CD4-positive, alpha-beta T cell treated with Interleukin-2 at 100 ng/mL for 4 hours (primary cell): ENCODE measurements around the gene VARS2.
"Not testable (repeated sequence)": the region's sequence is repeated elsewhere in the genome, so short reads cannot be mapped to it uniquely, and the experiment has no call there.

ENCODE experiments used
- DNase-seq: peaks from one replicate; pipeline ENCODE4 v3.0.0-alpha.2; 2020; ENCODE audit warnings: low spot score

The VARS2 gene

GRCh38 chr6:30914076-30914853 is at the start of gene VARS2:
Gene VARS2, plus strand, starts transcription at chr6:30914238. Its CDS starts 599 bp downstream, at chr6:30914837.
- peak; percentile 89 for DNase-seq

DNA sequence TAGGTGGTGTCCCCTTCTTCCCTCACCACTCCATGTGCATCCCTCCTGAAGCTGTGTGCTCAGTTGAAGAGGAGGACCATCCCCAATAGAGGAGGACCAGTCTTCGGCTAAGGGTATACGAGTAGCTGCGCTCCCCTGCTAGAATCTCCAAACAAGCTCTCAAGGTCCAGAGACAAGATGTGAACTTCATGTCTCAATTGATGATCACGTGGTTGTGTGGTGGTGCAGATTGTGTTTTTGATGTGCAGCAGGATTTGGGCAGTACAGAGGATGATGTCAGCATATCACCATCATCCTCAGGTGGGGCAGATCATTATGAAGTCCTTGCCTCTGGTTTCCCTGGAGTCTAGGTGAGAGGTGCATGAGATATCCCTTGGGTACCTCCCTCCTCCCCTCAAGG is 49.7 kb upstream of the VARS2 start:
- no peak for DNase-seq

DNA sequence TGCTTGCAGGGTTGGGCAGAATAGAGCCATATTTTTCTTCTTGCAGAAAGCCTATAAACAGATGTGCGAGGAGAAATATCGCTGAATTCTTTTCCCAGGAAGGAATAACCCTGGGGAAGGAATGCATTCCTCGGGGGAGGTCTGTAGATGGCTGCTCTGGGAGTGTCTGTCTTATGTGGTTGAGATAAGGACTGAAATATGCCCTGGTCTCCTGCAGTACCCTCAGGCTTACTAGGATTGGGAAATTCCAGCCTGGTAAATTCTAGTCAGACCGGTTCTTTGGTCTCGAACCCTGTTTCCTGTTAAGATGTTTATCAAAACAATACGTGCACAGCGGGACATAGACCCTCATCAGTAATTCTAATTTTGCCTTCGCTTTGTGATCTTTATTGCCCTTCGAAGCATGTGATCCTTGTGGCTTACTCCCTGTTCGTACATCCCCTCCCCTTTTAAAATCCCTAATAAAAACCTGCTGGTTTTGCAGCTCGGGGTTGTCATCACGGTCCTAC is 44.7 kb upstream of the VARS2 start:
- DNase-seq: not testable (repeated sequence)

GRCh38 chr6:30870546-30870945 is 43.5 kb upstream of the VARS2 start:
- DNase-seq: no peak

DNA sequence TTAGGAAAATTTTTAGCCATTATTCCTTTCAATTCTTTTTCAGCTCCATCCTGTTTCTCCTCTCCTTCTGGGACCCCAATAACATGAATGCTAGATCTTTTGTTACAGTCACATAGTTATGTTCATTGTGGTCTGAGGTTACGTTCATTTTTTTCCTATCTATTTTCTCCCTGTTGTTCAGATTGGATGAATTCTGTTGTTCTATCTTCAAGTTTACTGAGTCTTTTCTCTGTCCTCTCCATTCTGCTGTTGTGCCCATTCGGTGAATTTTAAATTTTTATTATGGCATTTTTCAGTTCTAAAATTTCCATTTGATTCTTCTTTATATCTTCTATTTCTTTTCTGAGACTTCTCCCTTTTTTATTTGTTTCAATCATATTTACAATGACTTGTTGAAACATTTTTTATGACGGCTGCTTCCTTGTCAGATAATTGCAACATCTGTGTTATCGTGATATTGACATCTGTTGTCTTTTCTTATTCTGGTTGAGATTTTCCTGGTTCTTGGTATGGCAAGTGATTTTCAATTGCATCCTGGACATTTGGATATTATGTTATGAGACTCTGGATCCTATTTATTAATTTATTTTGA is 42.4 kb upstream of the VARS2 start:
- no peak for DNase-seq

GRCh38 chr6:30873137-30873640 is 40.8 kb upstream of the VARS2 start:
- DNase-seq: no peak

- DNase-seq: not testable (repeated sequence)
Observed at GRCh38 chr6:30873795-30874194, 40.2 kb upstream of the VARS2 start.

DNA sequence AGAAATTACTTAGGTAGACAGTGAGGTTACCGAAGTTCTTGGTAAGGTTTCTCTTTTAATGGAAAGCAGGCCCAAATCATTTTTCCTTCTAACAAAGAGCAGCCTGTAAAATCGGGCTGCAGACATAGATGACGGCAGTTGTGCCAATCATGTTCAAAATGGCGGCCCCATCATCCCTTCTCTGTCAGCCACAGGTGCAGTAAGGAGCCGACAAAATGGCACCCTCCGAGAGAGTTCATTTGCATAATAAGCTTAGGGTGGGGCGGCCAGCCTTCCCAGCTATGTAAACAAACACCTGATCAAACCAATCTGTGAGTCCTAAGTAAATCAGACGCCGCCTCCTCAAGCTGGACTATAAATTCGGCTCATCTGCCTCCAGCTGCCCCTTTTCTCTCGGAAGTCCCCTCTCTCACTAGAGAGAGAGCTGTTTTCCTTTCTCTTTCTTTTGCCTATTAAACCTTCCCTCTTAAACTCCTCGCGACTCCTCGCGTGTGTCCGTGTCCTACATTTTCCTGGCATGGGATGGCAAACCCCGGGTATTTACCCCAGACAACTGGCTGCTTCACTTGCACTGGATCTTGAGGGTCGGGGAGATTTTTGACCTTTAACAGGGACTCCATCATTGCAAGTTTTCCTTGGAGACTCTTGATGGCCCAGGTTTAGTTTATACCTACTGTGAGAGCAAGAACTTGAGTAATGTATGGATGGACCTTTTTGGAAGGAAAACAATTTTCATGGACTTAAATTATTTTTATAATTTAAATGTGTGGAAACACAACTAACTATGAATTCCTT is 38.6 kb upstream of the VARS2 start:
- no peak for DNase-seq

- no peak for DNase-seq
Observed at GRCh38 chr6:30876039-30876730, 37.9 kb upstream of the VARS2 start.

- peak; percentile 81 for DNase-seq
Observed at GRCh38 chr6:30877419-30878262, 36.4 kb upstream of the VARS2 start.

- DNase-seq: no peak
Observed at GRCh38 chr6:30879684-30880427, 34.2 kb upstream of the VARS2 start.

- no peak for DNase-seq
Observed at GRCh38 chr6:30880698-30881252, 33.3 kb upstream of the VARS2 start.

GRCh38 chr6:30881392-30882203 is 32.4 kb upstream of the VARS2 start:
- DNase-seq: no peak

DNA sequence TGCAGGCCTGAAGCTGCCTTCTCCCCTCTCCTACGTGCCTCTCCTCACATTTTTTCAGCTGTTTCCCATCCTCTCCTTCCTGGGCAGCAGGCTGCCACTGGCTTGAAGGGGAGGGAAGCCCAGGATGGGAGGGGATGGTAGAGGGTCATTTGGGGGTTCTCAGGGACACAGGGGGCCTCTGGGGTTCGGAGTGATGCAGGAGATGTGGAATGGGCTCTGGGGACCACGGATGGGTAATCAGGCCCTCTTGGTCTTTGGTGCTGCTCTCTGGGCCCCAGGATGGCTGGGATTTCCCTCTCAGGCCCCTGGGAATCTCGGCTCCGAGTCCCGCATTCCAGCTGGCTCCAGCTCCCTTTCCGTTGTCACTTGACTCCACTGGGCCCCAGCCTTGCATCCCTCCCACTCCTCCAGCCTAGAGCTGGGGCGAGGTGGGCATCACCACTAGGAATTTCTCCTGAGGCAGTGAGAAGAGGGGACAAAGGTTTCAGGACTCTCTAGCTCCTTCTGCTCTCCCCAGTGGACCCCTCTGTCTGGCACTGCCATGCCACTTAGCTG is 31.8 kb upstream of the VARS2 start:
- no peak for DNase-seq

GRCh38 chr6:30882759-30883684 is 31.0 kb upstream of the VARS2 start:
- no peak for DNase-seq

DNA sequence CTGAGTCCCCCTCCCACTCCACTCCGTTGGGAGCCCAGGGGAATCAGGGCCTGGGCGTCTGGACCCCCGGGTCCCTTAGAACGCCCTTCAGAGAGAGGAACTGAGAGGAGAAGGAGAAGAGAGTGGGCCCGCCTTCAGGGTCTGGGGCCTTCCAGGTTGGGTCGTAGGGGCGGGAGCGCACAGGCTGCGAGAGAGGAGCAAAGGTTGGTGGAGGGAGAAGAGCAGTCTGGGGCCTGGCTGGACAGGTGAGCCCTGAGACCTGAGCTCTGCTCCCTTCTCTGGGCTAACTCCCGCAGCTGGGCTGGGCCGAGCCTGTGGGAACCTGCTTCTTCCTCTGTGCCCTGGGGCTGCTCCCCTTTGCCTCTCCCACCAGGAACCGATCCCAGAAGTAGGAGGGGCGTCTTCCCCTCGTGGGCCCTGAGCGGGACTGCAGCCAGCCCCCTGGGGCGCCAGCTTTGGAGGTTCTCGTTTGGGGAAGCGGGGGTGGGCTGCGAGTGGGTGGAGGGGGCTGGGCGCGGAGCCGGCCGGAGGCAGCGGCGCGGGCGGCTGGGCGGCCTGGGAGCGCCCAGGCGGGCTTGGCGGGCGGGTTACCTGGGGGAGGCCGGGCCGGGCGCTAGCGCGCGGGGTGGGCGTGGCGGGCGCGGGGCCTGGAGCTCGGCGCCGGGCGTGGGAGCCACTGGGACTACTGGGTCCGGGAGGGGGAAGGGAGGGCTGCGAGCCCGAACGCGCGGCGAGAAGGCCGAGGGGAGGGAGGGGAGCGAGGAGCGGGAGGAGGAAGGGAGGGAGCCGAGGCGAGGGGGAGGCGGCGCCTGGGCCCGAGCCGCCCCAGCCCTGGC is 30.1 kb upstream of the VARS2 start, which contains the start of gene DDR1:
DDR1 (plus strand) TSS at position 835 of the 836 bp plus-strand sequence. CDS start 4,211 bp downstream, outside the sequence.
- DNase-seq: peak; percentile 41
